ENCODE measurements around the gene NAV1. TPM values are rescaled to one million over a fixed set of nuclear protein-coding genes. Genes with fewer than 3 reads are reported as not detected.

Gene NAV1
- total RNA-seq, 4 donors from 2014 or later, result 18.1 to 25.5 (median 21.0) TPM

DNA sequence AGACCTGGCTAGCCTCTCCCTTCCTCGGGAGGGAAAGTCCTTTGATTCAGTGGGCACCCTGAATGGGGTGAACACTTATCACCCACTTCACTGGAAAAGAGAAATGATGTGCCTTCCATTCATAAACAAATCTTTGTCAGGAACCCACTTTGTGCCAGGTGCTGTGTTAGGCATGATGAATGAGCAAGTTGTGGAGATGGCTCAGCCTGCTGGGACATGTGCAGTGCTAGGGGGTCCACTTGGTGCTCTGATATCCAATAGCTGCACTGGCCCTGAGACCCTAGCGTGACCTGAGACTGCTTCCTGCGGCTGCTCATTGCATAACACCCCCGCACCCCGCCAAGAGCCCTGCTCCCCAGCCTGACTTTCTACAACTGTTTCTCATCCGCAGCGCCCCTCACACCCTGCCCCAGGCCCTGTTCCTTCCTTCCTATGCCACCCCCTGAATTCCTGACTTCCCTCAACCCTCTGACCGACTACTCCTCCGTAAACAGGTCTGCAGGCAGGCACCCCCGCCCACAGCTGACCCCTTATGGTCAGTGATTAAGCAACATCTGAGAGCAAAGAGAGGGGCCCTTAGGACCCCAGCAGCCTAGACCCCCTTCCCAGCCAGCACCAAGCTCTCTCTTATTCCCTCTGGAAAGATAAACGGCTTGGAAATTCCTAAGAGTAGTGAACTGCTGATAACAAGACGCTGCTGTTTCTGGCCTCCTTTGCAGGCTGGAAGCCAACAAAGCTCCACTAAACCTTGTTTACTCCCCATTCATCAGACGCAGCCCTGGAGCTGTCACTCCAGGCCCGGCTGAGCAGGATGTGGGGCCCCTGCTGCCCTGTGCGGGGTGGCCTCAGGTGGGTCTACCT, 44.9 kb upstream of the NAV1 start:
- DNase-seq, result no peak
- no peaks in the 10 kb centered on the region for H3K27me3 ChIP-seq
- peaks cover 49 to 100% (median 85%) of the 10 kb centered on the region in 3 donors for H3K4me1 ChIP-seq
- intact Hi-C loops (cut with DNase I), result no loop called here
- peak overlapping the region; percentile 52 to 93 (median 88) for H3K27ac ChIP-seq
- H3K4me3 ChIP-seq, result peak overlapping the region in 1 of 4 donors; percentile 9
- H3K36me3 ChIP-seq, result peaks cover 0 to 70% (median 13%) of the 10 kb centered on the region in 3 donors
- no peaks in the 10 kb centered on the region for H3K9me3 ChIP-seq
- 22 to 34% methylated on average over 11 to 13 of the region's 15 CpGs for WGBS, 2 donors
- TF ChIP-seq POLR2A (IDR thresholded peaks at IDR 0.05), result no peak
- TF ChIP-seq, protein P1, sequence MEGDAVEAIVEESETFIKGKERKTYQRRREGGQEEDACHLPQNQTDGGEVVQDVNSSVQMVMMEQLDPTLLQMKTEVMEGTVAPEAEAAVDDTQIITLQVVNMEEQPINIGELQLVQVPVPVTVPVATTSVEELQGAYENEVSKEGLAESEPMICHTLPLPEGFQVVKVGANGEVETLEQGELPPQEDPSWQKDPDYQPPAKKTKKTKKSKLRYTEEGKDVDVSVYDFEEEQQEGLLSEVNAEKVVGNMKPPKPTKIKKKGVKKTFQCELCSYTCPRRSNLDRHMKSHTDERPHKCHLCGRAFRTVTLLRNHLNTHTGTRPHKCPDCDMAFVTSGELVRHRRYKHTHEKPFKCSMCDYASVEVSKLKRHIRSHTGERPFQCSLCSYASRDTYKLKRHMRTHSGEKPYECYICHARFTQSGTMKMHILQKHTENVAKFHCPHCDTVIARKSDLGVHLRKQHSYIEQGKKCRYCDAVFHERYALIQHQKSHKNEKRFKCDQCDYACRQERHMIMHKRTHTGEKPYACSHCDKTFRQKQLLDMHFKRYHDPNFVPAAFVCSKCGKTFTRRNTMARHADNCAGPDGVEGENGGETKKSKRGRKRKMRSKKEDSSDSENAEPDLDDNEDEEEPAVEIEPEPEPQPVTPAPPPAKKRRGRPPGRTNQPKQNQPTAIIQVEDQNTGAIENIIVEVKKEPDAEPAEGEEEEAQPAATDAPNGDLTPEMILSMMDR (IDR thresholded peaks at IDR 0.05), result no peak

DNA sequence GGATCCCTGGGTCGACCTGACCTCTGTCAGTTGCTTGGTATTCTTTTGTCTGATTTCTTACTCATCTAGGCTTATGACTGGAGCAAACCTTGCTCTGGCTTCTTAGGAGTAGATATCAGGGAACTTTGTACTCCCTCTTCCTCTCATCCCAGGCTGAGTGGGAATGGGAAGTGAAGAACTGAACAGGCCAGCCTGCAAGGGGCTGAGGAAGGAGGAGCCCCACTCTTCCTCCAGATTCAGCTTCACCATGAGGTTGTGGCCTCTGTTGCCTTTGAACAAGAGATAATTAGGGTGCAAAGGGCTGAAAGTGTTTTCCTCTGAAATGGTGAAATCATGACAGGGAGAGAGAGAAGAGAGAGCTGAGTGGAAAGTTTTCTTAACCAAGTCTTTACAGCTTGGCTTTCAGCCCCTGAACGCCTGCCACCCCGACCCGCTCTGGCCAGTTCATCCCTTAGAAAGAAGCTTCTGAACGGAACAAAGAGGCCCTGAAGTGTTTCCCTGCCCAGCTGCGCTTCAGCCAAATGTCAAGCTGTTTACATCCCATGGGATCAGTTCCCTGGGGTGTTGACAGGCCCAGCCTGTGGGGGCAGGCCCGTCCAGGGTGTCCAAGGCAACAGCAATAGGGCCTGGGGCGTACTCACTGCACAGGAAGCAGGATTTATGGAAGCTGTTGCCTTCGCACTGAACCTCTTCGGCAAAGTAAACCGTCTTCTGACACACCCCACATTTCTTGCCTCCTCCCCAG, 43.2 kb upstream of the NAV1 start:
- peak overlapping the region in 2 of 4 donors; percentile 16 to 27 for H3K4me3 ChIP-seq
- 21 to 25% methylated on average over 7 to 8 of the region's 11 CpGs for WGBS, 2 donors
- peak in 1 of 4 donors; percentile 20 for TF ChIP-seq POLR2A (IDR thresholded peaks at IDR 0.05)
- TF ChIP-seq, protein P1 (IDR thresholded peaks at IDR 0.05), result no peak

DNA sequence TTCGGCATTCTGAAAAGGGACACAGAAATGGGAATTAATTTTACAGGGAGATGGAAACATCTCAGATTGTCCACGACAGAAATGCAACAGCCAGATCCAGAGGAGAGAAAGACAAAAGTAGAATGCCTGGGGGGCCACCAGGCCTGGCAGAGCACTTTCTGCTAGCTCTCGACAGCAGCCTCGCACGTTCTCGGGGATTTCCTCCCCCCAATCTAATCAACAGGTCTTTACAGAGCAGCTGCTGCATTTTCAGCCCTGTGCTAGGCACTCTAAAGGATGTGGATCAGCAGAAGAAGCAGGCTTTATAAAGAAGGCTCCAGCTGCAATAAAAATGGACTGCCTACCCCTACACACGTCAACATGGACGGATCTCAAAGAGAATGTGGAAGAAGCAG, 42.6 kb upstream of the NAV1 start:
- no peak for TF ChIP-seq POLR2A (IDR thresholded peaks at IDR 0.05)
- TF ChIP-seq, protein P1 (IDR thresholded peaks at IDR 0.05), result no peak
- intact Hi-C loops (cut with DNase I), result no loop called here
- DNase-seq, result no peak
- no peaks in the 10 kb centered on the region for H3K9me3 ChIP-seq
- peaks cover 0 to 56% (median 10%) of the 10 kb centered on the region in 3 donors for H3K36me3 ChIP-seq
- peak overlapping the region; percentile 67 to 97 (median 92) for H3K27ac ChIP-seq
- peak overlapping the region in 2 of 4 donors; percentile 16 to 27 for H3K4me3 ChIP-seq
- 16 to 30% methylated on average over 5 to 8 of the region's 8 CpGs for WGBS, 2 donors
- no peaks in the 10 kb centered on the region for H3K27me3 ChIP-seq
- H3K4me1 ChIP-seq, result peaks cover 46 to 100% (median 86%) of the 10 kb centered on the region in 3 donors

More for the DNA sequence above, 43.2 kb upstream of the NAV1 start:
- intact Hi-C loops (cut with DNase I), result no loop called here
- Histone ChIP-seq H3K27ac (peak overlapping the region; percentile 67 to 97 (median 92)), H3K36me3 (peaks cover 0 to 56% (median 10%) of the 10 kb centered on the region in 3 donors), H3K27me3 (no peaks in the 10 kb centered on the region), H3K9me3 (no peaks in the 10 kb centered on the region), H3K4me1 (peaks cover 40 to 100% (median 85%) of the 10 kb centered on the region in 3 donors)
- no peak for DNase-seq

DNA sequence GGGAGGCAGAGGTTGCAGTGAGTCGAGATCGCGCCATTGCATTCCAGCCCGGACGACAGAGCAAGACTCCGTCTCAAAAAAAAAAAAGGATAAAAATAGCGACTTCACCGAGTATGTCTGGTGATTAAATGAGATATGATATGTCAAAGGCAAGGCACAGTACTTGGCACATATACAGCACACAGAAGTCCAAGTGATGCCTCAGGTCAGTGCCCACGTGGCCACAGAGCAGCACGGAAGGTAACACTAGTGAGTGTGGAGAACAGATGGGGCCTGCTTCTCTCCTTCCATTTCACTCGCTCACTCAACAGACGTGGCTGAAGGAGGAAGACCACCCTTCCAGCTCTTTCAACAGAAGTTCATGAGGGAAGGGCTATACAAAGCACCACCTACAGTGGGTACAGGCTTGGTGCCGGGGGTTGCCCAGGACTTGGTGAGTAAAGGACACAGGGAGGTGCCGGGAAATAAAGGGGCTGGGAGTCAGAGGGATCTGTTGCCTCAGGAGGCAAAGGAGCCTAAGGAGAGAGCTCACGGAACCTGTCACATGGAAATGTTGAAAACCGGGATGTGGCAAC, 40.9 kb upstream of the NAV1 start:
- H3K4me1 ChIP-seq, result peaks cover 41 to 100% (median 86%) of the 10 kb centered on the region in 3 donors
- no peak for DNase-seq
- no peak for TF ChIP-seq POLR2A (IDR thresholded peaks at IDR 0.05)
- TF ChIP-seq, protein P1 (IDR thresholded peaks at IDR 0.05), result no peak
- WGBS, 2 donors, result 76 to 80% methylated on average over 10 to 16 of the region's 16 CpGs
- H3K4me3 ChIP-seq, result no peak overlapping the region
- intact Hi-C loops (cut with DNase I), result no loop called here
- H3K27me3 ChIP-seq, result no peaks in the 10 kb centered on the region
- peak overlapping the region; percentile 43 to 97 (median 92) for H3K27ac ChIP-seq
- peaks cover 0 to 52% (median 6%) of the 10 kb centered on the region in 3 donors for H3K36me3 ChIP-seq
- no peaks in the 10 kb centered on the region for H3K9me3 ChIP-seq

Data from esophagus squamous epithelium (tissue), 5 donors.